ENCODE results near the gene SSH2.

GRCh38 chr17:29615048-29615385, 315.0 kb downstream of the SSH2 start:
- TF ChIP-seq CTCF (IDR thresholded peaks at IDR 0.05; ENCODE audit: low read depth, low read length, missing input control), result peak; percentile 0
- no peak for TF ChIP-seq TAF1 (conservative IDR thresholded peaks at IDR 0.05)
- TF ChIP-seq, protein P1, sequence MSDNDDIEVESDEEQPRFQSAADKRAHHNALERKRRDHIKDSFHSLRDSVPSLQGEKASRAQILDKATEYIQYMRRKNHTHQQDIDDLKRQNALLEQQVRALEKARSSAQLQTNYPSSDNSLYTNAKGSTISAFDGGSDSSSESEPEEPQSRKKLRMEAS (IDR thresholded peaks at IDR 0.05), result no peak
- TF ChIP-seq RAD21 (IDR thresholded peaks at IDR 0.05), result no peak
- no peak for TF ChIP-seq GABPA (IDR thresholded peaks at IDR 0.05 in 1 of 2, conservative IDR thresholded peaks at IDR 0.05 in 1 of 2)
- TF ChIP-seq REST (IDR thresholded peaks at IDR 0.05), result no peak
- no peak for TF ChIP-seq SP1 (IDR thresholded peaks at IDR 0.05)
- no peak for TF ChIP-seq JUND (IDR thresholded peaks at IDR 0.05)
- no peak for TF ChIP-seq FOXA1 (IDR thresholded peaks at IDR 0.05)
